A673 (cell line): Measurements from ENCODE around the gene CDH20. TPM values are rescaled to one million over a fixed set of nuclear protein-coding genes. Genes with fewer than 3 reads are reported as not detected.
A peak's percentile ranks its signal among the peaks of the same experiment; 100 is the strongest.

ENCODE experiments used
- BruUV-seq: library from RNA; stranded (reverse); fragments of 400-500 nt; replicated peaks from 2 replicates; lab custom pipeline; 2021; lab: Mats Ljungman, UMichigan
- CTCF ChIA-PET: fragments of 300-600 bp; sonication (Branson Sonifier 250); formaldehyde crosslinking; loops from one replicate; lab custom pipeline; 2022; ENCODE audit warnings: antibody characterized with exemption; lab: Charles Lee
- POLR2A ChIA-PET: fragments of 300-600 bp; sonication (Branson Sonifier 250); formaldehyde crosslinking; loops from one replicate; lab custom pipeline; 2022; ENCODE audit warnings: antibody characterized with exemption; ENCODE audit not compliant: low non-redundant PET; lab: Charles Lee
- DNase-seq: peaks from one replicate; pipeline ENCODE4 v3.0.0-alpha.2; 2015; ENCODE audit warnings: low spot score
- H3K27ac ChIP-seq: fragments of 200-600 bp; sonication (generic); 2 replicates; pipeline ENCODE4 v1.5.1; 2016; ENCODE audit warnings: mixed run types, low read depth, mild to moderate bottlenecking, mixed read lengths, antibody characterized with exemption, low read length; ENCODE audit not compliant: poor library complexity, severe bottlenecking
- H3K27me3 ChIP-seq: fragments of 200-600 bp; sonication (generic); replicated peaks from 2 replicates; pipeline ENCODE4 v1.6.1; 2017; ENCODE audit warnings: mixed run types, low read depth, mild to moderate bottlenecking, mixed read lengths, antibody characterized with exemption, low read length; ENCODE audit not compliant: insufficient read depth, poor library complexity
- H3K36me3 ChIP-seq: fragments of 200-600 bp; sonication (generic); 2 replicates; pipeline ENCODE4 v1.6.1; 2016; ENCODE audit warnings: mixed run types, mild to moderate bottlenecking, mixed read lengths, antibody characterized with exemption, low read length; ENCODE audit not compliant: insufficient read depth, poor library complexity, severe bottlenecking
- H3K4me1 ChIP-seq: fragments of 200-600 bp; sonication (generic); 2 replicates; pipeline ENCODE4 v1.6.1; 2017; ENCODE audit warnings: mixed run types, mild to moderate bottlenecking, mixed read lengths, antibody characterized with exemption, low read length; ENCODE audit not compliant: insufficient read depth, poor library complexity, severe bottlenecking
- H3K4me3 ChIP-seq: fragments of 200-600 bp; sonication (generic); 2 replicates; pipeline ENCODE4 v1.5.1; 2016; ENCODE audit warnings: low read depth, mixed run types, mild to moderate bottlenecking, mixed read lengths, low read length; ENCODE audit not compliant: poor library complexity, severe bottlenecking
- H3K9me3 ChIP-seq: fragments of 200-600 bp; sonication (generic); 2 replicates; pipeline ENCODE4 v1.6.1; 2016; ENCODE audit warnings: mixed run types, low read depth, mild to moderate bottlenecking, mixed read lengths, antibody characterized with exemption, low read length; ENCODE audit not compliant: poor library complexity, severe bottlenecking
- CTCF ChIP-seq: fragments of 300-800, 200-600 bp; sonication (generic); conservative IDR thresholded peaks from 2 replicates; pipeline ENCODE4 v1.5.1; 2017; ENCODE audit warnings: low read depth, mild to moderate bottlenecking, antibody characterized with exemption, low read length, moderate library complexity, mixed read lengths
- EZH2 ChIP-seq: fragments of 200-600 bp; sonication (generic); IDR thresholded peaks from 2 replicates; pipeline ENCODE4 v1.6.1; 2017; ENCODE audit warnings: borderline replicate concordance, low read depth, mild to moderate bottlenecking, mixed read lengths, antibody characterized with exemption, low read length; ENCODE audit not compliant: poor library complexity, severe bottlenecking
- intact Hi-C: fragments of 100-400 bp; cut with micrococcal nuclease; formaldehyde crosslinking; loops from one replicate; pipeline ENCODE4 v1.10.0; 2022; ENCODE audit not compliant: unreplicated experiment
- total RNA-seq: library from RNA; stranded (reverse); gene quantifications from 2 replicates; pipeline ENCODE4 v1.2.3, GENCODE V29; 2021

CDH20 gene
- total RNA-seq, 1 experiment from 2014 or later, result 0.21 TPM

GRCh38 chr18:61334491-61334850 is 1.2 kb downstream of the CDH20 start:
- H3K27ac ChIP-seq, result no peak overlapping the region
- CTCF ChIA-PET, result no interaction called here
- TF ChIP-seq EZH2 (no peak), CTCF (no peak)
- no peaks in the 10 kb centered on the region for H3K36me3 ChIP-seq
- POLR2A ChIA-PET, result no interaction called here
- DNase-seq, result no peak
- intact Hi-C loops, result no loop called here
- H3K9me3 ChIP-seq, result no peaks in the 10 kb centered on the region
- peak overlapping the region; percentile 38 for H3K4me3 ChIP-seq
- H3K27me3 ChIP-seq, result peaks cover 72% of the 10 kb centered on the region
- peaks cover 12% of the 10 kb centered on the region for H3K4me1 ChIP-seq
- BruUV-seq, result no TSS peak

DNA sequence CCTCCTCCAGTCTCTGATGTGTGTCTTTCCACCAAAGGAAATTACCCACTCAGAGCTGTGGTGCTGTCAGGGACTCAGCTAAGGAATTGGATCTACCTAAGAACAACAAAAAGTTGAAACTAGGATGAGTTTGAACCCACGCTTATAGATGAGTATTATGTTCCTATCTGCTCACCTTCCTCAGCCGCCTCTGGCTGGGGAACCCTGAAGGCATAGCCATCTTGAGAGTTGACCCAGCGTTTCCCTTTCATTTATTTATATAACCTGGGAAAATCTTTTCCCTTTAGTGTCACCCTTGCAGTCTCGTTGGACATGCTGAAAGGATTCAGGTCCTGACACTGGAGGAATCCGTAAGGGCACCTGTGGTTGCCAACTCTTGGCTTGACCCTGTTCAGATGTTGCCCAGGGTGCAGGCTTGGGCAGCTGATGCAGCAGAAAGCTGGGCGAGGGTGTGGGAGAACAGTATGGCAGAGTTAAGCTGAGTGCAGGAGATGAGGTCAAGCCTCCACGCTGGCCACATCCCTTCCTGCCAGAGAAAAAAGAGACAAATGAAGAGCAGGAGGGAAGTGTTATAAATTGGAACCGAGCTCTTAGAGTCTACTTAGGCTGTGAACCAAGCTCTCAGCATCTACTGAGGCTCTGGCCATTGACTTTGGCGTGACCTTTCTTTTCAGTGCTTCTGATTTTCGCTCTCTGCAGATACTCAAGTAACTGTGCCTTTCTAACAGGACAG is 1.9 kb downstream of the CDH20 start:
- POLR2A ChIA-PET, result no interaction called here
- no peaks in the 10 kb centered on the region for H3K36me3 ChIP-seq
- no peaks in the 10 kb centered on the region for H3K9me3 ChIP-seq
- peaks cover 12% of the 10 kb centered on the region for H3K4me1 ChIP-seq
- no peak overlapping the region for H3K27ac ChIP-seq
- TF ChIP-seq EZH2 (no peak), CTCF (no peak)
- intact Hi-C loops, result no loop called here
- no TSS peak for BruUV-seq
- CTCF ChIA-PET, result no interaction called here
- peaks cover 68% of the 10 kb centered on the region for H3K27me3 ChIP-seq
- DNase-seq, result no peak
- H3K4me3 ChIP-seq, result no peak overlapping the region

DNA sequence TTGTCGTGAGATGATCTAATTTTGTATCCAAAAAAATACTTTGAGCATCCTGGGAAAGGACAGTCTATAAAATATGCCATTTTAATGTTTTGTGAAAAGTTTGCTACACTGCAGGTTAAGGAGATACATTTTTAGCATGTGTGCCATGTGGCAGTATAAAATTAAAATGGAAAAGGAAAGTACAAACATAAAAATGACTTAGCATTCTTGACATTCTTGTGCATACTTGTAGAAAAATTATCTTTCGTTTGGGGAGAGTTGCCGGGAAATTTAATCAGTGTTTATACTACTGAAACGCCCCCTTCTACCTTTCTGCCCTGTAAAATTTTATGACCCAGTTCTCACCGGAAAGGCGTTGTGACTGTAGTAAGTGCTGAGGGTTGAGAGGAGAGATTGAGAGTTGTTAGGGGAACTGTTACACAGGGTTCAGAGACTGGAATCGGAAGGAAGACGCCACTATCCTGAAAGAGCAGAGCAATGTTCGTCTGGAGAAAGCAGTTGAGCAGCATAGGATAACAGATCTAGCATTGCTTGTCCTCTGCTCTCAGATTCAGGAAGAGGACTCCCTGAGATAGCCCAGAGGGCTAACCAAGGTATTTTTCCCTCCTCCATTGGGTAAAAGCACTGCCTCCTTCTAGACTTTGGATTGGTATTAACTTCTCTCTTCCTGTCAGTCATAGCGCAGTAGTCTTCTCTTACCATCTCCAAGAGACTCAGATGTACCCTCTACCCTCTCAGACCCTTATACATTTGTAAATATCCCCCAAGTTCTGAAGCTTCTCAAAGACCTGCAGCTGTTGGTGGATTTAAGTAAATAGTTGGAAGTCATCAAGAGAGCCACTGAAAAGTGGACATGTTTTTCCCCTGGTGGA is 2.7 kb downstream of the CDH20 start:
- POLR2A ChIA-PET, result no interaction called here
- no peak for DNase-seq
- H3K4me1 ChIP-seq, result peaks cover 12% of the 10 kb centered on the region
- no peak overlapping the region for H3K4me3 ChIP-seq
- intact Hi-C loops, result no loop called here
- CTCF ChIA-PET, result no interaction called here
- TF ChIP-seq EZH2, result no peak
- no peak for TF ChIP-seq CTCF
- H3K27me3 ChIP-seq, result peaks cover 70% of the 10 kb centered on the region
- H3K9me3 ChIP-seq, result no peaks in the 10 kb centered on the region
- H3K27ac ChIP-seq, result no peak overlapping the region
- no peaks in the 10 kb centered on the region for H3K36me3 ChIP-seq
- no TSS peak for BruUV-seq
